C1 segment of cervical spinal cord (tissue), 14 donors: Measurements from ENCODE around the gene ZNF491.
"Not testable (repeated sequence)": the region's sequence is repeated elsewhere in the genome, so short reads cannot be mapped to it uniquely, and the experiment has no call there.

ENCODE experiments used
- DNase-seq, 14 donors: peaks; one replicate each; lab custom pipeline; 2025; lab: John Stamatoyannopoulos, UW

ZNF491 gene

DNA sequence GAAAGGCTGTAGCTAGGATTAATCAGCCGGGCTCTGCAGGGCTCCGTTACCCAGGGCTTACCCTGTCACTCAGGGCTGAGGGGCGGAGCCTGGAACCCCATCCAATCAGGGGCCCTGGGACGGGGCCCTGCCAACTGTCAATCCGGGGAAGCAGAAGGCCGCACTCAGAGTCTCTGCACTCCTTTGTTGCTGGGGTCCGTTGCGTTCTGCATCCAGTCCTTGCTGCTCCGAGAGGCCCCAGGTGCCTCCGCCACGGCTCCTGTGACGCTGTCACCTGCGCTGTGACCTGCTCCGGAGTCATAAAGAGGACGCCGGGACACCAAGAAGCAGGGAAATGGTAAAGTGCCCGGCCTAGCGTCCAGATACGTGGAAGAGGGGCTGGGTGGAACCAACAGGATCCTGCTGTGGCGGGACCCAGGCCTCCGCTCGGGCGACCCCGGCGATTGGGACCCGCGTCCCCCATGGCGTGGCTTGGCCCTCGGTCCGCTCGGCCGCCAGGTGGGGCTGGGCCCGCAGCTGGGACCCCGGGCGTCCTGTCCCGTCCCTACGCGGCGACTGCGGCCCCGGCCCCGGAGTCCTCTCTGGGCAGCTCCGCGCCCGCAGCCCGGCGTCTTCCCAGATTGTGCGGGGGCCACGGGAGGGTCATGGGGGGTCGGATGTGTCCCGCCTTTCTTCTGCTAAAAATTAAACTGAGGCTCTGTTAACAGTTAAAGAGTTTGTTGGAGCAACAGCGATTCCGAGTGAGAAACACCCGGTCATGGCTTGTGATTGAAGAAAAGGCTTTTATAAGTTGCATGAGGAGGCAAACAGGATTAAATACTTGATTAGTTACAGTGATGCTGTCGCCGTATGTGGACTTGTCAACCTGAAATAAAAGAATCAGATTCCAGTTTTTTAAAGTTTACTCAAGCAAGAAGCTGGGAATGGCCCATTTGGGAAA, at the start of gene ZNF491:
TSS of gene ZNF491 (plus strand) at position 133 of the 940 bp plus-strand sequence. CDS start 7,431 bp downstream, outside the sequence.
- DNase-seq: peak; percentile 45 to 93 (median 86)

DNA sequence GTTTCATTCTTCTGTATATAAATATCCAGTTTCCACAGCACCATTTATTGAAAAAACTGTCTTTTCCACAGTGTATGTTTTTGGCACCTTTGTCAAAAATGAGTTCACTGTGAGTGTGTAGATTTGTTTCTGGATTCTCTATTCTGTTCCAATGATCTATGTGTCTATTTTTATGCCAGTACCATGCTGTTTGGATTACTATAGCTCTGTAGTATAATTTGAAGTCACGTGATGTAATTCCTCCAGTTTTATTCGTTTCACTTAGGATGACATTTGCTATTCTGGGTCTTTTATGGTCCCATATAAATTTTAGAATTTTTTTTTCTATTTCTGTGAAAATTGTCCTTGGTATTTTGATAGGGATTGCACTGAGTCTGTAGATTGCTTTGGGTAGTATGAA, 48.6 kb upstream of the ZNF491 start:
- DNase-seq: no peak

DNA sequence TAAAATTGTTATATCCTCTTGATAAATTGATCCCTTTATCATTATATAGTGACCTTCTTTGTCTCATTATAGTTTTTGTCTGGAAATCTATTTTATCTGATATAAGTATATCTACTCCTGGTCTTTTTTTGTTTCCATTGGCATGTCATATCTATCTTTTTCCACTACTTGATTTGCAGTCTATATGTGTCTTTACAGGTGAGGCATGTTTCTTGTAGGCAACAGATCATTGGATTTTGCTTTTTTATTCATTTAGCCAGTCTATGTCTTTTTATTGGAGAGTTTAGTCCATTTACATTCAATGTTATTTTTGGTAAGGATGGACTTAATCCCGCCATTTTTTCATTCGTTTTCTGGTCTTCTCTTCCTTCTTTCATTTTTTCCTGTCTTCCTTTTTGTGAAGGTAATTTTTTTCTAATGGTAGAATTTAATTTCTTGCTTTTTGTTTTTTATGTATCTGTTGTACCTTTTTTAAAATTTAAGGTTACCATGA, 46.0 kb upstream of the ZNF491 start:
- no peak for DNase-seq

DNA sequence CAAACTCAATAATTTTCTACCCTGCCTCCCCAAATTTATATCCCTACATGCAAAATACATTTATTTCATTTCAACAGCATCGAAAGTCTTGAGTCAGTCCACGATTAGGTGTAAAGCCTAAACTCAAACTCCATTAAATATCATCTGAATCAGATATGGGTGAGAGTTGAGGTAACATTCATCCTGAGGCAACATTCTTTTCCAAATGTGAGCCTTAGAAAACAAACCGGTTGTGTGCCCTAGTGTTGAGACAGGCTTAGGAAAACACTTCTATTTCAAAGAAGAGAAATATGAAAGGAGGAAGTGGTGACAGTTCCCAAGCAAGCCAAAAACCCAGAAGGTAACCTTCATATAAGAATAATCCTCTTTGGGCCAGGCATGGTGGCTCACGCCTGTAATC, 43.7 kb upstream of the ZNF491 start:
- DNase-seq: no peak

DNA sequence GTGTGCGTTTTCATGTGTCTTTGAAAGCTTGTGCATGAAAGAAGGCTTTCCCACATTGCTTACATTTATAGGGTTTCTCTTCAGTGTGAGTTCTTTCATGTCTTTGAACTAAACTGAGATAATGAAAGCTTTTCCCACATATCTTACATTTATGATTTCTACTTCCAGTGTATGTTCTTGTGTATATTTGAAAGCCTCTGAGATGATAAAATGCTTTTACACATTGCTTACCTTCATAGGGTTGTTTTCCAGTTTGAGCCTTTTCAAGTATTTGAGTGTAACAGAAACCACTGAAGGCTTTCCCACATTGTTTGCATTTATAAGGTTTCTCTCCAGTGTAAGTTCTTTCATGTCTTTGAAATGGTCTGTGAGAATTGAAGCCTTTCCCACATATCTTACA, 41.4 kb upstream of the ZNF491 start:
- DNase-seq: no peak

DNA sequence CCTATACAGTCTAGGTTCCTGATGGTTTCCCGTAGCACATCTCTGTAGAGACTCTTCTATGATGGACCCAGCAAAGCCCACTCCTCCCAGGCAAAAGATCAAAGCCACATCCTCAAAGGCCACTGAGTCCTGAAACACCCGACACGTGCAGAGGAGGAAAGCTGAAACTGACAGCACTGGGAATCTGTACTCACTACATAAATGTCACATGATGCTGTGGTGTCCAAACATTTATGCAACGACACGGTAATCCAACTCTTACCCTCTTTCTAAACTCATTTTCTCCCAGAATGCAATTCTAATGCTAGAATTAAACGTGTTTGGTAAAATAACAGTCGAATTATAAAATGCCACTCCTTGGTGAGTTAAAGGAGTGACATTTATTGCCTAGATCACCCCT, 38.5 kb upstream of the ZNF491 start:
- no peak for DNase-seq

DNA sequence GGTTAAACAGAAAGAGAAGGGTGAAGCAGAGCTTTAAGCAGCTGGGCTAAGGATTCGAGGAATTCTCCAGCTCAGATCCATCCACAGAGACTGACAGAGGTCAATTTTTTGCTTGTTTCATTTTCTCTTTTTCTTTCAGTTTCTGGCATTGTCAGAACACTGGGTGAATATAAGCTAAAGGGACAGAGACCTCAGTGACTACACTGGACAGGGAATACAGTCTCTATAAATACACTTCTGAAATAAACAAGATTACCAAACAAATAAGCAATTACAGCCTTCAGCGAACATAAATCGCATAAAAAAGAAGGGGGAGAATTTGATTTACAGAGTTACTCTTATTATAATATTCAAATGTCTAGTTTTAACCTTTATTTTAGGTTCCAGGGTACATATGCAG, 35.2 kb upstream of the ZNF491 start:
- DNase-seq: no peak

DNA sequence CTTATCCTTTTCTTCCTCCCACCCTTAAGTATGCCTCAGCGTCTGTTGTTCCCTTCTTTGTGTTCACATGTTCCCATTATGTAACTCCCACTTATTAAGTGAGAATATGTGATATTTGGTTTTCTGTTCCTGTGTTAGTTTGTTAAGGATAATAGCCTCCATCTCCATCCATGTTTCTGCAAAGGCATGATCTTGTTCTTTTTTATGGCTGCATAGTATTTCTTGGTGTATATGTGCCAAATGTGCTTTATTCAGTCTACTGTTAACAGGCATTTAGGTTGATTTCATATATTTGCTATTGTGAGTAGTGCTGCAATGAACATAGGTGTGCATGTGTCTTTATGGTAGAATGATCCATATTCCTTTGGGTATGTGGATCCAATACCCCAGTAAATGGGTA, 34.7 kb upstream of the ZNF491 start:
- DNase-seq: no peak

DNA sequence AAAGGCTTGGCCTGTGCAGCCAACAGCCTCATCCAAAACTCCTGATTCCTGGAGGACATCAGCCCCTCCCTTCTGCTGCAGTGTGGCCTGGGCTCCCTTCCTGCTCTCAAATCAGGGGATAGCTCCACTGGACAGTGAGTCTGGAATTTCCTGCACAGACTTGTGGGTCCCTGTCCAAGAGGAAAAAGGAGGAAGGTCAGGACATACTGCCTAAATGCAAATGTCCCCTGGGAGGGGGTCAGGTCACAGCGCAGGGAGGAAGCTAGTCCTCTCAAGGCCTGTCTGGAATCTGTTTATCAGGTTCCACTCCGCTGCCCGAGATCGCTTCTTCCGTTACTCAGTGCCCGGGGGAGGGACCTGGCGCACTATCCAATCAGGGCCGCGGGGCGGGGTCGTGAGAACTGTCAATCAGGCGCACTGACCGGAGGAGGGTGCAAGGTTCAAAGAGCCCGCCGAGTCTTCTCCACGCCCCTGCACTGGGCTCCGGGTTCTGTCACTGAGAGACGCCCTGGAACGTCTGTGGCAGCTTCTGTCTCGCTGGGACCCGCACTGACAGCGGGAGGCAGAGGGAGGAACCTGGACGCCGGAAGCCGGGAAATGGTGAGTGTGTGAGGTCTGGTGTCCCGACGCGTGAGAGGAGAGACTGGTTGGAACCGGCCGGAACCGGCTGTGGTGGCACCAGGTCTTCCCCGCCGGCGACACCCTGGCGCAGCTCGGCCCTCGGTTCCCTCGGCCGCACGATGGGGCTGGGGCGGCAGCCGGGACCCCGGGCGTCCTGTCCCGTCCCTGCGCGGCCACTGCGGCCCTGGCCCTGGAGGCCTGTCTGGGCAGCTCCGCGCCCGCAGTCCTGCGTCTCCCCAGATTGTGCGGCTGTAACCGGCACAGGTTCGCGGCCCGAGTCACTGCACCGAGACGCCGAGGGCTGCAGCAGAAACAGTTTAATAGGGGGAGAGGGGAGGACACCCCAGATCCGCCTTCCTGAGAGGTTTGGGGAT, 31.4 kb upstream of the ZNF491 start, which contains the start of gene ZNF441:
TSS of gene ZNF441 (plus strand) at position 404 of the 995 bp plus-strand sequence. CDS start at position 598, 194 bp downstream.
- DNase-seq: peak; percentile 54 to 96 (median 94)

DNA sequence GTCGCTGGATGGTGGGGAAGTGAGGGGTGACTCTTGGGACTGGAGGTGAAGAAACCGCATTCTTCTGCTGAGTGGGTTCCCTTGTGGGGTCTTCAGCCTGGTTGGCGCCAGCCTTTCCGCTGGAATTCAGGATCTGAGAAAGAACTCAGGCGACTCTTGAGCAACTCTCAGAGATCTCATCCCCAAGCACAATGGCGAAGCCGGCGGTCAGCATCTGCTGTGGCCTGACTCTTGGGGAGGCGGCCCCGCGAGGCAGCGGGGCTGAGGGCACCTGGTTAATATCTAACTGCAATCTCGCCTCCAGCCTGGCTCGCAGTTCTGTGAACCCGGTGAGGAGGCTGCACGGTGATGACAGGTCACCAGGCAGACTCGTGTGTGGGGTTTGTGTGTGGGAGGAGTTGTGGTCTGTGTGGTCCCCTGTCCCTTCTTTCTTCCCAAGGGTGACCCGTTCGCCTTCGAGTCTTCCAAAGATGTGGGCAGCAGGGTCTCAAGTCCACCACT, 30.6 kb upstream of the ZNF491 start:
- DNase-seq: peak in 7 of 14 donors; percentile 3 to 39 (median 24)

DNA sequence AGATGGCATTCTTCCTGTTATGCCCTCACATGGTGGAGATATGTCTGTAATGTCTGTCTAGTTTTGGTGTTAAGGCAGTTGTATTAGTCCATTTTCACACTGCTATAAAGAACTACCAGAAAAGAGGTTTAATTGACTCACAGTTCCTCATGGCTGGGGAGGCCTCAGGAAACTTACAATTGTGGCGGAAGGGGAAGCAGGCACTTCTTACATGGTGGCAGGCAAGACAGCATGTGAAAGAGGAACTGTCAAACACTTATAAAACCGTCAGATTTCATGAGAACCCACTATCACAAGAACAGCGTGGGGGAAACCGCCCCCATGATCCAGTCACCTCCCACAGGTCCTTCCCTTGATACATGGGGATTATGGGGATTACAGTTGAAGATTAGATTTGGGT, 28.3 kb upstream of the ZNF491 start:
- no peak for DNase-seq

DNA sequence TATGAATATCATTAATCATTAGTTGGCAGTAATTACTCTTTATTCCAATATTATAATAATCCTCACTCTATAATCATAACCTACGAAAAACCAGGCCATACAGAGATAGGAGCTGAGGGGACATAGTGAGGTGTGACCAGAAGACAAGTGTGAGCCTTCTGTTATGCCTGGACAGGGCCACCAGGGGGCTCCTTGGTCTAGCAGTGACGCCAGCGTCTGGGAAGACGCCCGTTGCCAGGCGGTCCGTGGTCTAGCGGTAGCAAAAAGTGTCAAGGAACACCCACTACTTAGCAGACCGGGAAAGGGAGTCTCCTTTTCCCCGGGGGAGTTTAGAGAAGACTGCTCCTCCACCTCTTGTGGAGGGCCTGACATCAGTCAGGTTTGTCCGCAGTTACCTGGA, 26.8 kb upstream of the ZNF491 start:
- DNase-seq: not testable (repeated sequence)

DNA sequence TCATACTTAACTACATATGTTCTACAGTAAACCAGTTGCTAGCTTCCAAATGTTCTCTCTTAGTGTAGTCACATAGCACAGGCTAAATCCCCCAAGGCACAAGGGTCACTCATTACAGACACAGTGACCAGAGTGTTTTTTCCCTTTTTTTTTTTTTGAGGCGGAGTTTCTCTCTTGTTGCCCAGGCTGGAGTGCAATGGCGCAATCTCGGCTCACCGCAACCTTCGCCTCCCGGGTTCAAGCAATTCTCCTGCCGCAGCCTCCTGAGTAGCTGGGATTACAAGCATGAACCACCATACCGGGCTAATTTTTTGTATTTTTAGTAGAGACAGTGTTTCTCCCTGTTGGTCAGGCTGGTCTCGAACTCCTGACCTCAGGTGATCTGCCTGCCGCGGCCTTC, 21.7 kb upstream of the ZNF491 start:
- not testable (repeated sequence) for DNase-seq

DNA sequence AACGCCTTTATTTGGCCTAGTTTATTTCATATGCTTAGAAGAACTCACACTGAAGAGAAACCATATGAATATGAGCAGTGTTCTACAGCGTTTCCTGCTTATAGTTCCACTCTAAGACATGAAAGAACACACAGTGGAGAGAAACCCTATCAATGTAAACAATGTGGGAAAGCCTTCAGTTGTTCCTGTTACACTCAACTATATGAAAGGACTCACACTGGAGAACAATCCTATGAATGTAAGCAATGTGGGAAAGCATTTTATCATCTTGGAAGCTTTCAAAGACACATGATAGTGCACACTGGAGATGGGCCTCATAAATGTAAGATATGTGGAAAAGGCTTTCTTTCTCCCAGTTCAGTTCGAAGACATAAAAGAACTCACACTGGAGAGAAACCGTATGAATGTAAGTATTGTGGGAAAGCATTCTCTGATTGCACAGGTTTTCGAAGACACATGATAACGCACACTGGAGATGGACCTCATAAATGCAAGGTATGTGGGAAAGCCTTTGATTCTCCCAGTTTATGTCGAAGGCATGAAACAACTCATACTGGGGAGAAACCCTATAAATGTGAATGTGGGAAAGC, 17.8 kb upstream of the ZNF491 start:
- no peak for DNase-seq

DNA sequence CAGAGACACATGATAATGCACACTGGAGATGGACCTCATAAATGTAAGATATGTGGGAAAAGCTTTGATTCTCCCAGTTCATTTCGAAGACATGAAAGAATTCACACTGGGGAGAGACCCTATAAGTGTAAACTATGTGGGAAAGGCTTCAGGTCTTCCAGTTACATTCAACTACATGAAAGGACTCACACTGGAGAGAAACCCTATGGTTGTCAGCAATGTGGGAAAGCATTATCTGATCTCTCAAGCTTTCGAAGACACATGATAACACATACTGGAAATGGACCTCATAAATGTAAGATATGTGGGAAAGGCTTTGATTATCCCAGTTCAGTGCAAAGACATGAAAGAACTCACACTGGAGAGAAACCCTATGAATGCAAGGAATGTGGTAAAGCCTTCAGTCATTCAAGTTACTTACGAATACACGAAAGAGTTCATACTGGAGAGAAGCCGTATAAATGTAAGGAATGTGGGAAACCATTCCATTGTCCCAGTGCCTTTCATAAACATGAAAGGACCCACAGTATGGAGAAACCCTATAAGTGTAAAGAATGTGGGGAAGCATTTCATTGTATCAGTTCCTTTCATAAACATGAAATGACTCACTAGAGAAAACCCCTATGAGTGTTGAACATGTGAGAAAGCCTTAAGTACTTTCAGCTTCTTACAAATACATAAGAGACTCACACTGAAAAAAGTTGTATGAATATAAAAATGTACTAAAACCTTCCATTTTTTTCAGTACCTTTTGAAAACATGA, 16.8 kb upstream of the ZNF491 start:
- no peak for DNase-seq

DNA sequence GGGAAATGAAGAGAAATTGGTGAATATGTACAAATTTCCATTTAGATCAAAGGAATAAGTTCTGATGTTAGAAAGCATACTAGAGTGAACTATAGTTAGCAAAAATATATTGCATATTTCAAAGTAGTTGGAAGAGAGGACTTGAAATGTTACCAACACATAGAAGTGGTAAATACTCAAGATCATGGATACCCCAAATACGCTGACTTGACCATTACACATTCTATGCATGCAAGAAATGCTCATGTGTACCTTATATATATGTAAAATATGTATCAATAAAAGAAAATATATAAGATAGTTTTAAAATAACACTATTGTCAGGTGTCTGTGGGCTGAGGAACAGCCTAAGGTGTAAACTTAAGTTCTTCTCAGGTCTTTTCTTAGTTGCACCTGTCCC, 14.6 kb upstream of the ZNF491 start:
- DNase-seq: no peak

DNA sequence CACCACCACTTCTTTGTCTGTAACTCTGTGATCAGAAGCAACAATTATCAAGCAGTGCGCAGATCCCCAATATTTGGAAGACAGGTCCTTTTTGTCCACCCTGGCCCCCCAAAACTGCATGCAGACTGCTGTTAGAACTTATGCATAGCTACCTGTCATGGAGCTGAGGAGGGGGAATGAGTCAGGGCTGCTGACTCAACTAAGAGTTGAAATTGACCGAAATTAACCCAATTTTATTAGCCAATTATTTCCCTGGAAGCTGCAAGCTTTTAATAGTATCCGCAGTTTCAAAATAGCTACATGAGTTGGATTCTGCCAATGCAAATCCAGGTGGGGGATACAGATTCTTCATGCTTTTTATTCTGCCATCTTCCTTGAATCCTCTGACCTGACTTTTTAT, 14.0 kb upstream of the ZNF491 start:
- DNase-seq: no peak

DNA sequence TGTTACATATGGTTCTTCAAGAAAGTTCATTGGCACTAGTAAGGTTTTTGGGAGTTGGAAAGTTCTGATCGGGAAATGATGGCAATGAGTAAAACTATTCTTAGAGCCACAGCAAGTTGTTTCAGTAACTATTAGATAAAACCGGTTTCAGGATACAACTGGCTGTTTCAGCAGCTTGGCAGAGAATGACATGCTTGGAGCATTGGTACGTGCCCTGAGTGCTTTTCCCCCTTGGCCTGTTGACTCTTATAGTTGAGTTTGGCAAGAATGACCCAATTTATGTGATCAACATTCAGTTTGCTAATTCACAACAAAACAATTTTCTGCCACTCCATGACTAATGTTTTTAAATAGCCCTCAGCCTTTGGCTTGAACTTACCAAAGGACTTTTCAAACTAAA, 10.8 kb upstream of the ZNF491 start:
- DNase-seq: no peak

DNA sequence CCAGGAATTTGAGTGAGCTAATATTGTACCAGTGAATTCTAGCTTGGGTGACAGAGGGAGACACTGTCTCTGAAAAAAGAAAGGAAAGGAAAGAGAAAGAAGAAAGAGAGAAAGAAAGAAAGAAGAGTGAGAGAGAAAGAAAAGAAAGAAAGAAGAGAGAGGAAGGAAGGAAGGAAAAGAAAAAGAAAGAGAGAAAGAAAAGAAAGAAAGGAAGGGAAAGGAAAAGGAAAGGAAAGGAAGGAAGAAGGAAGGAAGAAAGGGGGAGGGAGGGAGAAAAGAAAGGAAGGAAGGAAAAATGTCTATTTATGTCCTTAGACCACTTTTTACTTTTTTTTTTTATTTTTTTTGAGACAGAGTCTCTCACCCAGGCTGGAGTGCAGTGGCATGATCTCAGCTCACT, 5.4 kb upstream of the ZNF491 start:
- DNase-seq: no peak

DNA sequence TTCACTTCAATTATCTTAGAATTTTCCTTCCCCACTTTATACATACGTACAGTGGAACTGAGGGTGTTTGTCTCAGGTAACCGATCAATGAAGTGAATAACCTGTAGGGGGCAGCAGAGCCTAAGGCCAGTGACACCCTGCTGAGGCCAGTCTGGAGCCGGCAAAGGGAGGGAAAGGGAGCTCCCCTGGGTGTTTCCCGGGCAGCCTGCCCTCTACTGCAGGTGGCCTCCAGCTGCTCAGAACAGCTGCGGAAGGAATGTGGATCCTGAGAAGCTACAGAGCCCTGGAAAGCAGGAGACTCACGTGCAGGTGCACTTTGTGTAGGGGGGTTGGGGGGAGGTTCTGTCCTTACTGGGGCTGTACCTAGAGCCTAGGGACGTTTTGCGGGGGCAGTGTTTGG, 832 bp upstream of the ZNF491 start:
- DNase-seq: peak in 13 of 14 donors; percentile 3 to 72 (median 59)
